Measurements from ENCODE around the gene RNF152. TPM values are rescaled to one million over a fixed set of nuclear protein-coding genes. Genes with fewer than 3 reads are reported as not detected.

The RNF152 gene
- total RNA-seq, 1 donor from 2014 or later = 8.4 TPM

GRCh38 chr18:61840324-61840723, 52.5 kb downstream of the RNF152 start:
- Mint-ChIP-seq H3K4me3 (no peak overlapping the region), H3K36me3 (ENCODE audit: low read depth) (peaks cover 21% of the 10 kb centered on the region), H3K27me3 (ENCODE audit: low read depth) (no peaks in the 10 kb centered on the region), H3K27ac (ENCODE audit: unreplicated experiment) (no peak overlapping the region), H3K9me3 (peaks cover 3% of the 10 kb centered on the region), H3K4me1 (peaks cover 14% of the 10 kb centered on the region)
- DNase-seq (ENCODE audit: low read depth, low spot score) = no peak
- TF ChIP-seq CTCF (conservative IDR thresholded peaks at IDR 0.05) = no peak

GRCh38 chr18:61838521-61838920, 54.3 kb downstream of the RNF152 start:
- Mint-ChIP-seq H3K27me3 (ENCODE audit: low read depth) (no peaks in the 10 kb centered on the region), H3K27ac (ENCODE audit: unreplicated experiment) (no peak overlapping the region), H3K36me3 (ENCODE audit: low read depth) (peaks cover 21% of the 10 kb centered on the region), H3K4me1 (peaks cover 14% of the 10 kb centered on the region), H3K9me3 (peaks cover 5% of the 10 kb centered on the region), H3K4me3 (no peak overlapping the region)
- no peak for TF ChIP-seq CTCF (conservative IDR thresholded peaks at IDR 0.05)
- DNase-seq (ENCODE audit: low read depth, low spot score) = no peak

- H3K27me3 Mint-ChIP-seq (ENCODE audit: low read depth) = no peaks in the 10 kb centered on the region
- H3K36me3 Mint-ChIP-seq (ENCODE audit: low read depth) = peaks cover 15% of the 10 kb centered on the region
- TF ChIP-seq CTCF (conservative IDR thresholded peaks at IDR 0.05) = no peak
- H3K9me3 Mint-ChIP-seq = peaks cover 5% of the 10 kb centered on the region
- H3K27ac Mint-ChIP-seq (ENCODE audit: unreplicated experiment) = no peak overlapping the region
- H3K4me3 Mint-ChIP-seq = no peak overlapping the region
- no peaks in the 10 kb centered on the region for H3K4me1 Mint-ChIP-seq
- DNase-seq (ENCODE audit: low read depth, low spot score) = no peak
Observed at GRCh38 chr18:61833978-61834377, 58.8 kb downstream of the RNF152 start.

- Mint-ChIP-seq H3K27me3 (ENCODE audit: low read depth) (no peaks in the 10 kb centered on the region), H3K36me3 (ENCODE audit: low read depth) (peaks cover 11% of the 10 kb centered on the region), H3K9me3 (peaks cover 5% of the 10 kb centered on the region), H3K4me1 (no peaks in the 10 kb centered on the region), H3K27ac (ENCODE audit: unreplicated experiment) (no peak overlapping the region), H3K4me3 (no peak overlapping the region)
- no peak for TF ChIP-seq CTCF (conservative IDR thresholded peaks at IDR 0.05)
- DNase-seq (ENCODE audit: low read depth, low spot score) = no peak
Observed at GRCh38 chr18:61833387-61833786, 59.4 kb downstream of the RNF152 start.

- H3K4me3 Mint-ChIP-seq = no peak overlapping the region
- no peak overlapping the region for H3K27ac Mint-ChIP-seq (ENCODE audit: unreplicated experiment)
- H3K27me3 Mint-ChIP-seq (ENCODE audit: low read depth) = no peaks in the 10 kb centered on the region
- peaks cover 5% of the 10 kb centered on the region for H3K9me3 Mint-ChIP-seq
- H3K4me1 Mint-ChIP-seq = no peaks in the 10 kb centered on the region
- TF ChIP-seq CTCF (conservative IDR thresholded peaks at IDR 0.05) = no peak
- no peak for DNase-seq (ENCODE audit: low read depth, low spot score)
- H3K36me3 Mint-ChIP-seq (ENCODE audit: low read depth) = peaks cover 8% of the 10 kb centered on the region
Observed at GRCh38 chr18:61832858-61833257, 59.9 kb downstream of the RNF152 start.

GRCh38 chr18:61831071-61831470, 61.7 kb downstream of the RNF152 start:
- H3K4me3 Mint-ChIP-seq = no peak overlapping the region
- TF ChIP-seq CTCF (conservative IDR thresholded peaks at IDR 0.05) = no peak
- H3K27me3 Mint-ChIP-seq (ENCODE audit: low read depth) = no peaks in the 10 kb centered on the region
- no peaks in the 10 kb centered on the region for H3K4me1 Mint-ChIP-seq
- H3K36me3 Mint-ChIP-seq (ENCODE audit: low read depth) = no peaks in the 10 kb centered on the region
- H3K9me3 Mint-ChIP-seq = peaks cover 5% of the 10 kb centered on the region
- no peak overlapping the region for H3K27ac Mint-ChIP-seq (ENCODE audit: unreplicated experiment)
- no peak for DNase-seq (ENCODE audit: low read depth, low spot score)

All from neural crest cell (in vitro differentiated cells).